ENCODE data around the gene NFAM1. TPM values are rescaled to one million over a fixed set of nuclear protein-coding genes. Genes with fewer than 3 reads are reported as not detected.

The NFAM1 gene
- total RNA-seq, 2 donors from 2014 or later: 0.66 to 1.0 TPM

DNA sequence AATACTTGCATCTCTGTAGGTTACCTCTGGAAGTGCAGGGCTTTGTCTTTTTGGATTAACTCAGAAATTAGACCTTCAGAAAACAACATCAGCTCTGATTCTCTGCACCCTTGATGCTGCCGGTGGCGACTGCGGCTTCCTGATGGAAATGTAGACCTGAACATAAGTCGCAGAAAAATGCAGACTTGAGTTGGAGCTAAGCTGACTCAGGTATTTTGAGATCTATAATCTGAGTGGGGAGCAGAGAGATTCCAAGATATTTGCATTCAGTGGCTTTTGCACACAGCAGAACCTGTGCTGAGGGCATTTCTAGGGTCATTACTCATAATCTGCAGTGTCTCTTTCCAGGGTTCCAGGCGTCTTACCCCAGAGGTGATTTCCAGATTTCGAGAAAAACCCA, 18.7 kb upstream of the NFAM1 start:
- no peak overlapping the region for H3K4me3 ChIP-seq
- 59 to 74% methylated on average over 6 of the region's 6 CpGs for WGBS, 2 donors
- H3K4me1 ChIP-seq: no peaks in the 10 kb centered on the region
- intact Hi-C loops (cut with DNase I): no loop called here
- TF ChIP-seq, protein P1, sequence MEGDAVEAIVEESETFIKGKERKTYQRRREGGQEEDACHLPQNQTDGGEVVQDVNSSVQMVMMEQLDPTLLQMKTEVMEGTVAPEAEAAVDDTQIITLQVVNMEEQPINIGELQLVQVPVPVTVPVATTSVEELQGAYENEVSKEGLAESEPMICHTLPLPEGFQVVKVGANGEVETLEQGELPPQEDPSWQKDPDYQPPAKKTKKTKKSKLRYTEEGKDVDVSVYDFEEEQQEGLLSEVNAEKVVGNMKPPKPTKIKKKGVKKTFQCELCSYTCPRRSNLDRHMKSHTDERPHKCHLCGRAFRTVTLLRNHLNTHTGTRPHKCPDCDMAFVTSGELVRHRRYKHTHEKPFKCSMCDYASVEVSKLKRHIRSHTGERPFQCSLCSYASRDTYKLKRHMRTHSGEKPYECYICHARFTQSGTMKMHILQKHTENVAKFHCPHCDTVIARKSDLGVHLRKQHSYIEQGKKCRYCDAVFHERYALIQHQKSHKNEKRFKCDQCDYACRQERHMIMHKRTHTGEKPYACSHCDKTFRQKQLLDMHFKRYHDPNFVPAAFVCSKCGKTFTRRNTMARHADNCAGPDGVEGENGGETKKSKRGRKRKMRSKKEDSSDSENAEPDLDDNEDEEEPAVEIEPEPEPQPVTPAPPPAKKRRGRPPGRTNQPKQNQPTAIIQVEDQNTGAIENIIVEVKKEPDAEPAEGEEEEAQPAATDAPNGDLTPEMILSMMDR (IDR thresholded peaks at IDR 0.05): no peak
- TF ChIP-seq POLR2A (IDR thresholded peaks at IDR 0.05): no peak
- H3K27ac ChIP-seq: no peak overlapping the region
- H3K36me3 ChIP-seq (replicated peaks in 1 of 2; ENCODE audit: insufficient read depth in 1 of 2, low read depth in 2 of 2): no peaks in the 10 kb centered on the region
- H3K9me3 ChIP-seq: no peaks in the 10 kb centered on the region
- no peak for DNase-seq
- ATAC-seq: no peak
- H3K27me3 ChIP-seq: no peaks in the 10 kb centered on the region

DNA sequence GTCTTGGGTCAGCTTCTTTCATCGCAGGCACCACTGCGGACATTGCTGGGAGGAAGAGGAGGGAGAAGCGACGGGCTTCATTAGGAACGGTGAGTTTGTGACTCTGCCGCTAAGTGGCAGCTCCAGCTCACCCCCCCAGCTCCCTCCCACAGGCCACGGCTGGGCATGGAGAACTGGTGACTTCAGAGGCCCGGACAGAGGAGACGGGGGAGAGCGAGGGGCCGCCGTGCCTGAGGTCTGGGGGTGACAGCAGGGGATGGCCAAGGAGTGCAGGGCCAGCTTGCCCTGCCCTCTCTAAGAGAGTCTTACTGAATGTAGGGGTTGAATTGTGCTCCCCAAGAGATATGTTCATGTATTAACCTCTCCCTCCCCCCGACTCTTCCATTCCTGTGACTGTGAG, 13.9 kb upstream of the NFAM1 start:
- no peak overlapping the region for H3K27ac ChIP-seq
- H3K4me3 ChIP-seq: no peak overlapping the region
- intact Hi-C loops (cut with DNase I): no loop called here
- H3K4me1 ChIP-seq: peaks cover 26% of the 10 kb centered on the region
- no peaks in the 10 kb centered on the region for H3K9me3 ChIP-seq
- TF ChIP-seq POLR2A (IDR thresholded peaks at IDR 0.05): no peak
- TF ChIP-seq, protein P1 (IDR thresholded peaks at IDR 0.05): no peak
- DNase-seq: no peak
- H3K36me3 ChIP-seq (replicated peaks in 1 of 2; ENCODE audit: insufficient read depth in 1 of 2, low read depth in 2 of 2): no peaks in the 10 kb centered on the region
- no peak for ATAC-seq
- 76 to 83% methylated on average over 13 of the region's 13 CpGs for WGBS, 2 donors
- no peaks in the 10 kb centered on the region for H3K27me3 ChIP-seq

DNA sequence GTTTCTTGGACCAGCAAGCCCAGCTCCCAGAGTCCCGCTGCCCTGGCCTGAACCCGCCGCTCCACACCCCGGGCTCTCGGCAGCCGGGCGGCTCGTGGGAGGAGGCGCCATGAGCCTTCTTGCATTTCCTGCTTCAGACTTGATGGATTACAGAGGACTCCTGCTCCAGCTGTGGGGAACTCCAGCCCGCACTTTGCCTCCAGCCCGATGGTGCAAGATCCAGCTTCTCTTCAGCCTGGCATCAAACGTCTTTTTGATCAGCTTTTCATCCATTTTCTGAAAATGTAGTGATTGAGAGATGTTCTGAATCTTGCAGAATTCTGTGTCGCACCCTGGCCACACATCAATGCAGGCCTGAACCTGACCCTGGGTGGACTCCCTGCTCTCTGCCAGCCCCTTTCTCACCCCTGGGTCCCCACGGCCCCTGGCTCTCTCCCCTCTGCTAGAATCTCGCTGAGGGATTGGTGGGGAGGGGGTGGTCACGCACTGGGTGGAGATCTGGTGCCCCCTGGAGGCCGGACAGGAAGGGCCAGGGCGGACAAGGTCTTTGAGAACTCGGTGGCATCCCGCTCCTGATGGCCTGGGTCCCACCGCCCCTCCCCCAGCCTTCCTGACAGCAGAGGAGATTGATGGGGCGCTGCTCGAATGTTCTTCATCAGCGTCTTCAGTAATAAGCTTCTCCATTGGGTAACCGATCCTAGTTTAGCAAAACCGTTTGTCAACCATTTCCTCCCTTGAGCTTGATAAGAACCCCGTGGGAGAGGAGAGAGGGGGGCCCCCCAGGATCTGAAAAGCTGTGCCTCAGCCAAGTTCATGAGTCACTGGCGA, 12.1 kb upstream of the NFAM1 start:
- 0 to 1% methylated on average over 6 to 28 of the region's 28 CpGs for WGBS, 2 donors
- peak; percentile 84 to 90 (median 88) for DNase-seq
- Histone ChIP-seq H3K9me3 (no peaks in the 10 kb centered on the region), H3K27ac (peak overlapping the region; percentile 35 to 85 (median 82)), H3K4me3 (no peak overlapping the region), H3K4me1 (peaks cover 31% of the 10 kb centered on the region), H3K27me3 (no peaks in the 10 kb centered on the region), H3K36me3 (replicated peaks in 1 of 2; ENCODE audit: insufficient read depth in 1 of 2, low read depth in 2 of 2) (no peaks in the 10 kb centered on the region)
- ATAC-seq: peak; percentile 85
- TF ChIP-seq, protein P1 (IDR thresholded peaks at IDR 0.05): peak; percentile 25 to 67 (median 50)
- peak in 2 of 3 donors; percentile 34 to 47 for TF ChIP-seq POLR2A (IDR thresholded peaks at IDR 0.05)
- intact Hi-C loops (cut with DNase I): no loop called here

DNA sequence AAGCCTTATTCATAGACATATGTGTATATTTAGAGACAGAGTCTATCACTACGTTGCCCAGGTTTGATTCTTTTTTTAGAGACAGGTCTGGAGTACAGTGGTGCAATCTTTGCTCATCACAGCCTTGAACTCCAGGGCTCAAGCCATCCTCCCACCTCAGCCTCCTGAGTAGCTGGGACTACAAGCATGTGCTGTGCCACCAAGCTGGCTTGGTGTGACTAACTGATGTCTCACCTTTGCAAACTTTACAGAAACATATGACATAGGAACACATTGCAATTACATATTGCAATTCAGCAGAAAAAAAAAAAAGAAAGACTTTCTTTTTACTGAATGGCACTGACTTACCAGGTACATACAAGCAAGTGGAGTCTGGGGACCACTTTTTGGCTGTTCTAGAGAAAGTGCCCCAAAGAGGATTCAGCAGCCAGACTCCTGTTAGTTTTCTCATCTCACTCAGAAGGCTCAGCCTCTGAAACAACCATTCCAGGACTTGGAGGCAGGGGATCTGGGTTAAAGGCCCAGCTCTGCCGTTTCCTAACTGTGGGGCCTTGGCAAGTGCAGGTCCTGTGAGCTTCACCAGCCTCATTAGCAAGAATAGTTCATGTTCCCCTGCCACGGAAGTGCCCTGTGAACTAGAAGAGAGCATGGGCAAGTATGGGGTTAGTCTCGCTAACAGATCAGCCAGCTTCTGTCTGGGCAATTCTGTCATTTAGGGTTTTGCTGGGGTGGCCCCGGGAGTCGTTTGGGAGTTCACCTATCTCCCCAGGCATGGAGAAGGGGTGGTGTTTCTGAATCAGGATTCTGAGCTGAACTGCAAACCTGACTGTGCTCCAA, 11.3 kb upstream of the NFAM1 start:
- TF ChIP-seq, protein P1 (IDR thresholded peaks at IDR 0.05): no peak
- no peak for TF ChIP-seq POLR2A (IDR thresholded peaks at IDR 0.05)
- Histone ChIP-seq H3K4me3 (no peak overlapping the region), H3K36me3 (replicated peaks in 1 of 2; ENCODE audit: insufficient read depth in 1 of 2, low read depth in 2 of 2) (no peaks in the 10 kb centered on the region), H3K27me3 (no peaks in the 10 kb centered on the region), H3K9me3 (no peaks in the 10 kb centered on the region), H3K4me1 (peaks cover 31% of the 10 kb centered on the region), H3K27ac (peak overlapping the region in 3 of 4 donors; percentile 81 to 85 (median 83))
- WGBS, 2 donors: 32 to 35% methylated on average over 6 of the region's 6 CpGs
- no peak for ATAC-seq
- no peak for DNase-seq
- intact Hi-C loops (cut with DNase I): no loop called here
